Panc1 (cell line): ENCODE results near the gene C19orf38. TPM values are rescaled to one million over a fixed set of nuclear protein-coding genes. Genes with fewer than 3 reads are reported as not detected.

Source experiments
- ATAC-seq: fragments of 200-7000 bp; cut with Tn5 transposase; 2 replicates; pipeline ENCODE4 v1.9.1; 2020; ENCODE audit warnings: mild to moderate bottlenecking, moderate library complexity
- BruUV-seq: library from RNA; stranded (reverse); fragments of 400-500 nt; replicated peaks from 2 replicates; lab custom pipeline; 2021; lab: Mats Ljungman, UMichigan
- CTCF ChIA-PET: fragments of 300-600 bp; sonication (Branson Sonifier 250); formaldehyde crosslinking; loops from one replicate; lab custom pipeline; 2022; ENCODE audit warnings: antibody characterized with exemption; lab: Charles Lee
- POLR2A ChIA-PET: fragments of 300-600 bp; sonication (Branson Sonifier 250); formaldehyde crosslinking; loops from one replicate; lab custom pipeline; 2022; ENCODE audit warnings: antibody characterized with exemption; lab: Charles Lee
- DNase-seq: peaks from one replicate; pipeline ENCODE4 v3.0.0-alpha.2; 2010; ENCODE audit warnings: low read depth, low spot score
- H3K27ac ChIP-seq: 2 replicates; pipeline ENCODE4 v1.5.1; 2011; ENCODE audit warnings: mild to moderate bottlenecking, low read length, inconsistent platforms
- H3K27me3 ChIP-seq: fragments of 200-500 bp; sonication (Bioruptor generic); 2 replicates; pipeline ENCODE4 v1.6.0; 2014; ENCODE audit warnings: low read length, inconsistent platforms; ENCODE audit not compliant: control insufficient read depth, insufficient read depth
- H3K36me3 ChIP-seq: fragments of 200-500 bp; sonication (Bioruptor generic); 2 replicates; pipeline ENCODE4 v1.5.1; 2014; ENCODE audit warnings: inconsistent platforms, mild to moderate bottlenecking, low read length, moderate library complexity; ENCODE audit not compliant: control insufficient read depth, insufficient read depth
- H3K4me1 ChIP-seq: 2 replicates; pipeline ENCODE4 v1.5.1; 2011; ENCODE audit warnings: inconsistent platforms, mild to moderate bottlenecking, low read length, moderate library complexity; ENCODE audit not compliant: control insufficient read depth, insufficient read depth
- H3K4me3 ChIP-seq, 2 experiments: 2 replicates each; pipeline ENCODE4 v1.5.1; 2011 to 2012; ENCODE audit warnings: low read depth in 2 of 2, low read length in 2 of 2, mild to moderate bottlenecking in 2 of 2, inconsistent platforms in 1 of 2, moderate library complexity in 1 of 2
- H3K9me3 ChIP-seq: fragments of 200-500 bp; sonication (Bioruptor generic); 2 replicates; pipeline ENCODE4 v1.5.1; 2014; ENCODE audit warnings: low read depth, mild to moderate bottlenecking, inconsistent platforms, low read length, moderate library complexity; ENCODE audit not compliant: control insufficient read depth, insufficient read depth
- CTCF ChIP-seq: fragments of 450-650 bp; IDR thresholded peaks from 2 replicates; pipeline ENCODE4 v1.5.1; 2017; ENCODE audit warnings: mild to moderate bottlenecking
- POLR2AphosphoS5 ChIP-seq: IDR thresholded peaks from 2 replicates; pipeline ENCODE4 v1.6.1; 2012; ENCODE audit warnings: mild to moderate bottlenecking, low read depth, low read length, moderate library complexity
- SIN3A ChIP-seq: IDR thresholded peaks from 2 replicates; pipeline ENCODE4 v1.6.1; 2012; ENCODE audit warnings: low read depth, mild to moderate bottlenecking, low read length, moderate library complexity, borderline replicate concordance; ENCODE audit not compliant: insufficient read depth
- TCF7L2 ChIP-seq: IDR thresholded peaks from 2 replicates; pipeline ENCODE4 v1.6.1; 2011; ENCODE audit warnings: mild to moderate bottlenecking, low read depth, low read length, inconsistent platforms
- in situ Hi-C: cut with HindIII; loops from 2 replicates; pipeline ENCODE4 v1.10.0; 2016; ENCODE audit warnings: low sequenced_read_pairs, low pct_unique_long_range_greater_than_20kb
- intact Hi-C: fragments of 100-400 bp; cut with micrococcal nuclease; formaldehyde crosslinking; loops from one replicate; pipeline ENCODE4 v1.10.0; 2022; ENCODE audit not compliant: unreplicated experiment
- total RNA-seq: library from RNA; stranded (reverse); gene quantifications from one replicate; pipeline ENCODE4 v1.2.1, GENCODE V29; 2021; ENCODE audit not compliant: unreplicated experiment
- TF ChIP-seq, protein P1 (sequence below), 2 experiments: IDR thresholded peaks; 2 replicates each; pipeline ENCODE4 v1.6.1; 2011 to 2012; ENCODE audit warnings: low read depth in 2 of 2, control low read depth in 1 of 2, low read length in 1 of 2, mild to moderate bottlenecking in 1 of 2, moderate library complexity in 1 of 2; ENCODE audit not compliant: insufficient read depth in 1 of 2

The C19orf38 gene
- total RNA-seq, 1 experiment from 2014 or later: not detected

- no peaks in the 10 kb centered on the region for H3K4me1 ChIP-seq
- BruUV-seq: no TSS peak
- CTCF ChIA-PET: interaction anchor here (1.1 kb wide), 1 partner anchor 12 kb away, joined by 5 read pairs; no protein-coding TSS in a partner anchor
- DNase-seq (no peak), ATAC-seq (no peak)
- no peaks in the 10 kb centered on the region for H3K36me3 ChIP-seq
- no peaks in the 10 kb centered on the region for H3K9me3 ChIP-seq
- H3K4me3 ChIP-seq: no peak overlapping the region
- TF ChIP-seq CTCF (no peak), SIN3A (no peak), POLR2AphosphoS5 (no peak), TCF7L2 (no peak)
- TF ChIP-seq, protein P1, sequence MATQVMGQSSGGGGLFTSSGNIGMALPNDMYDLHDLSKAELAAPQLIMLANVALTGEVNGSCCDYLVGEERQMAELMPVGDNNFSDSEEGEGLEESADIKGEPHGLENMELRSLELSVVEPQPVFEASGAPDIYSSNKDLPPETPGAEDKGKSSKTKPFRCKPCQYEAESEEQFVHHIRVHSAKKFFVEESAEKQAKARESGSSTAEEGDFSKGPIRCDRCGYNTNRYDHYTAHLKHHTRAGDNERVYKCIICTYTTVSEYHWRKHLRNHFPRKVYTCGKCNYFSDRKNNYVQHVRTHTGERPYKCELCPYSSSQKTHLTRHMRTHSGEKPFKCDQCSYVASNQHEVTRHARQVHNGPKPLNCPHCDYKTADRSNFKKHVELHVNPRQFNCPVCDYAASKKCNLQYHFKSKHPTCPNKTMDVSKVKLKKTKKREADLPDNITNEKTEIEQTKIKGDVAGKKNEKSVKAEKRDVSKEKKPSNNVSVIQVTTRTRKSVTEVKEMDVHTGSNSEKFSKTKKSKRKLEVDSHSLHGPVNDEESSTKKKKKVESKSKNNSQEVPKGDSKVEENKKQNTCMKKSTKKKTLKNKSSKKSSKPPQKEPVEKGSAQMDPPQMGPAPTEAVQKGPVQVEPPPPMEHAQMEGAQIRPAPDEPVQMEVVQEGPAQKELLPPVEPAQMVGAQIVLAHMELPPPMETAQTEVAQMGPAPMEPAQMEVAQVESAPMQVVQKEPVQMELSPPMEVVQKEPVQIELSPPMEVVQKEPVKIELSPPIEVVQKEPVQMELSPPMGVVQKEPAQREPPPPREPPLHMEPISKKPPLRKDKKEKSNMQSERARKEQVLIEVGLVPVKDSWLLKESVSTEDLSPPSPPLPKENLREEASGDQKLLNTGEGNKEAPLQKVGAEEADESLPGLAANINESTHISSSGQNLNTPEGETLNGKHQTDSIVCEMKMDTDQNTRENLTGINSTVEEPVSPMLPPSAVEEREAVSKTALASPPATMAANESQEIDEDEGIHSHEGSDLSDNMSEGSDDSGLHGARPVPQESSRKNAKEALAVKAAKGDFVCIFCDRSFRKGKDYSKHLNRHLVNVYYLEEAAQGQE (IDR thresholded peaks at IDR 0.05; ENCODE audit: insufficient read depth in 1 of 2, low read depth in 2 of 2, low read length in 1 of 2): no peak
- in situ Hi-C loops (no loop called here), intact Hi-C loops (no loop called here)
- H3K27ac ChIP-seq: no peak overlapping the region
- POLR2A ChIA-PET: no interaction called here
- H3K27me3 ChIP-seq: no peaks in the 10 kb centered on the region
Observed at GRCh38 chr19:10846500-10847202, 1.6 kb upstream of the C19orf38 start.

GRCh38 chr19:10850631-10851030, 2.4 kb downstream of the C19orf38 start:
- ChIA-PET CTCF (no interaction called here), POLR2A (no interaction called here)
- Histone ChIP-seq H3K36me3 (no peaks in the 10 kb centered on the region), H3K4me1 (no peaks in the 10 kb centered on the region), H3K4me3 (no peak overlapping the region), H3K9me3 (no peaks in the 10 kb centered on the region), H3K27me3 (no peaks in the 10 kb centered on the region), H3K27ac (no peak overlapping the region)
- DNase-seq (no peak), ATAC-seq (no peak)
- BruUV-seq: no TSS peak
- in situ Hi-C loops: no loop called here
- TF ChIP-seq POLR2AphosphoS5: no peak
- no peak for TF ChIP-seq SIN3A
- TF ChIP-seq, protein P1 (IDR thresholded peaks at IDR 0.05; ENCODE audit: insufficient read depth in 1 of 2, low read depth in 2 of 2, low read length in 1 of 2): no peak
- no peak for TF ChIP-seq CTCF
- no peak for TF ChIP-seq TCF7L2
- intact Hi-C loops: no loop called here
